Lung (tissue), 12 donors: ENCODE measurements around the gene SMARCAL1. TPM values are rescaled to one million over a fixed set of nuclear protein-coding genes. Genes with fewer than 3 reads are reported as not detected.
"Not testable (repeated sequence)": the region's sequence is repeated elsewhere in the genome, so short reads cannot be mapped to it uniquely, and the experiment has no call there.

Source experiments
- ATAC-seq: fragments of 200-7000 bp; cut with Tn5 transposase; one replicate; pipeline ENCODE4 v1.9.1; 2020; ENCODE audit warnings: moderate number of reproducible peaks; ENCODE audit not compliant: insufficient read depth, low FRiP score
- DNase-seq, 3 donors: peaks; one replicate each; pipeline ENCODE4 v3.0.0-alpha.2; 2013 to 2017
- H3K27ac ChIP-seq, 2 donors: one replicate each; pipeline ENCODE4 v1.5.1; 2013; ENCODE audit warnings: mild to moderate bottlenecking in 2 of 2, moderate library complexity in 2 of 2, control low read depth in 1 of 2, inconsistent platforms in 1 of 2, low read depth in 1 of 2, low read length in 1 of 2
- H3K27me3 ChIP-seq, 3 donors: one replicate each; pipeline ENCODE4 v1.5.1; 2013; ENCODE audit warnings: low read length in 2 of 3; ENCODE audit not compliant: control insufficient read depth in 3 of 3, insufficient read depth in 3 of 3
- H3K36me3 ChIP-seq, 4 donors: one replicate each; pipeline ENCODE4 v1.5.1; 2013; ENCODE audit warnings: low read length in 4 of 4, mild to moderate bottlenecking in 1 of 4, moderate library complexity in 1 of 4; ENCODE audit not compliant: control insufficient read depth in 4 of 4, insufficient read depth in 4 of 4
- H3K4me1 ChIP-seq, 5 donors: one replicate each; pipeline ENCODE4 v1.5.1; 2013; ENCODE audit warnings: low read length in 5 of 5, mild to moderate bottlenecking in 2 of 5, moderate library complexity in 1 of 5; ENCODE audit not compliant: control insufficient read depth in 5 of 5, insufficient read depth in 5 of 5
- H3K4me3 ChIP-seq: one replicate; pipeline ENCODE4 v1.5.1; 2013; ENCODE audit warnings: mild to moderate bottlenecking, control low read depth, moderate library complexity
- H3K9ac ChIP-seq, 2 donors: one replicate each; pipeline ENCODE4 v1.5.1; 2013; ENCODE audit warnings: low read length in 2 of 2, control low read depth in 1 of 2; ENCODE audit not compliant: insufficient read depth in 1 of 2
- H3K9me3 ChIP-seq, 4 donors: one replicate each; pipeline ENCODE4 v1.5.1; 2013; ENCODE audit warnings: low read length in 3 of 4, mild to moderate bottlenecking in 1 of 4, moderate library complexity in 1 of 4; ENCODE audit not compliant: control insufficient read depth in 4 of 4, insufficient read depth in 3 of 4
- CTCF ChIP-seq: IDR thresholded peaks from 2 replicates; pipeline ENCODE4 v1.5.1; 2012; ENCODE audit warnings: mild to moderate bottlenecking; ENCODE audit errors: control extremely low read depth, extremely low read depth
- WGBS, 2 donors: extraction: QIAGEN DNeasy Blood & Tissue Kit; methylation state at CpG; one replicate each; pipeline ENCODE4 v1.1.7; 2013; 5-methylcytosine and 5-hydroxymethylcytosine counted together
- polyA plus RNA-seq, 2 donors: library from polyadenylated mRNA; stranded (reverse); fragments of 200-250 nt; gene quantifications; one replicate each; pipeline ENCODE4 v1.2.1, GENCODE V29; 2013
- total RNA-seq, 2 donors: library from RNA; depleted of rRNA in 1 of 2; stranded (reverse); fragments of >200 nt in 1 of 2; gene quantifications; one replicate each; pipeline ENCODE4 v1.2.1, GENCODE V29; 2014 to 2021
- donor health status: control.
- donor health status: control.
- donor health status: Bipolar disorder and iron deficiency.
- donor health status: healthy.
- donor health status: DM: yes; HTN: yes; CAD: no.

The SMARCAL1 gene
- total and polyA plus RNA-seq, 4 donors, result 5.2 to 28.6 (median 13.5) TPM

- no peak for TF ChIP-seq CTCF
- no peak for DNase-seq
- Histone ChIP-seq H3K27me3 (peaks cover 13 to 34% (median 25%) of the 10 kb centered on the region in 3 donors), H3K27ac (no peak overlapping the region), H3K9me3 (no peaks in the 10 kb centered on the region), H3K9ac (no peak overlapping the region), H3K36me3 (no peaks in the 10 kb centered on the region), H3K4me1 (peaks cover 0 to 14% (median 4%) of the 10 kb centered on the region in 5 donors), H3K4me3 (no peak overlapping the region)
- ATAC-seq, result no peak
These were observed 38.4 kb upstream of the SMARCAL1 start for GRCh38 chr2:216373896-216374295.

- ATAC-seq (no peak), DNase-seq (no peak)
- Histone ChIP-seq H3K4me3 (no peak overlapping the region), H3K9me3 (no peaks in the 10 kb centered on the region), H3K36me3 (no peaks in the 10 kb centered on the region), H3K9ac (no peak overlapping the region), H3K4me1 (peaks cover 0 to 14% (median 4%) of the 10 kb centered on the region in 5 donors), H3K27me3 (peaks cover 13 to 21% (median 16%) of the 10 kb centered on the region in 3 donors), H3K27ac (no peak overlapping the region)
- no peak for TF ChIP-seq CTCF
- 84 to 95% methylated on average over 1 of the region's 1 CpG for WGBS, 2 donors
These were observed 37.0 kb upstream of the SMARCAL1 start for GRCh38 chr2:216375286-216375685.

GRCh38 chr2:216379977-216380376, 32.3 kb upstream of the SMARCAL1 start:
- H3K9me3 ChIP-seq, result no peaks in the 10 kb centered on the region
- ATAC-seq, result no peak
- H3K36me3 ChIP-seq, result no peaks in the 10 kb centered on the region
- H3K27ac ChIP-seq, result no peak overlapping the region
- WGBS, 2 donors, result 82 to 88% methylated on average over 5 of the region's 5 CpGs
- no peak for TF ChIP-seq CTCF
- no peak overlapping the region for H3K9ac ChIP-seq
- H3K27me3 ChIP-seq, result no peaks in the 10 kb centered on the region
- H3K4me3 ChIP-seq, result no peak overlapping the region
- DNase-seq, result no peak
- H3K4me1 ChIP-seq, result no peaks in the 10 kb centered on the region

GRCh38 chr2:216384409-216384808, 27.9 kb upstream of the SMARCAL1 start:
- not testable (repeated sequence) for H3K4me3 ChIP-seq, H3K27ac ChIP-seq, DNase-seq, H3K9me3 ChIP-seq, ATAC-seq, H3K4me1 ChIP-seq, H3K27me3 ChIP-seq, H3K9ac ChIP-seq, H3K36me3 ChIP-seq
- WGBS, 2 donors, result 85 to 90% methylated on average over 2 of the region's 2 CpGs
